Measurements from ENCODE around the gene STUB1.

STUB1 gene

GRCh38 chr16:679814-680624, at the start of gene STUB1:
Gene STUB1, plus strand, starts transcription at chr16:680410. Its CDS starts 116 bp downstream, at chr16:680526.
- DNase-seq (ENCODE audit: low spot score), result peak; percentile 70

- no peak for DNase-seq (ENCODE audit: low spot score)
These were observed 49.3 kb upstream of the STUB1 start, which contains the start of gene WFIKKN1 for GRCh38 chr16:630815-631405. Gene WFIKKN1, plus strand, starts transcription at chr16:630985. Its CDS starts 269 bp downstream, at chr16:631254.

GRCh38 chr16:631808-632358, 48.3 kb upstream of the STUB1 start:
- no peak for DNase-seq (ENCODE audit: low spot score)

- DNase-seq (ENCODE audit: low spot score), result no peak
These were observed 47.5 kb upstream of the STUB1 start for GRCh38 chr16:632486-633335.

- no peak for DNase-seq (ENCODE audit: low spot score)
These were observed 46.7 kb upstream of the STUB1 start for GRCh38 chr16:633336-634050.

- no peak for DNase-seq (ENCODE audit: low spot score)
These were observed 46.0 kb upstream of the STUB1 start for GRCh38 chr16:634051-634670.

- no peak for DNase-seq (ENCODE audit: low spot score)
These were observed 45.2 kb upstream of the STUB1 start for GRCh38 chr16:634996-635395.

- no peak for DNase-seq (ENCODE audit: low spot score)
These were observed 44.5 kb upstream of the STUB1 start for GRCh38 chr16:635573-636205.

- peak; percentile 87 for DNase-seq (ENCODE audit: low spot score)
These were observed 43.8 kb upstream of the STUB1 start, which contains the start of gene METTL26 for GRCh38 chr16:636206-637080. Gene METTL26, minus strand, starts transcription at chr16:636305. Its CDS starts 15 bp downstream, at chr16:636290.

- DNase-seq (ENCODE audit: low spot score), result peak; percentile 90
These were observed 42.9 kb upstream of the STUB1 start for GRCh38 chr16:637081-638018.

- DNase-seq (ENCODE audit: low spot score), result no peak
These were observed 42.1 kb upstream of the STUB1 start for GRCh38 chr16:638034-638543.

GRCh38 chr16:638836-639235, 41.4 kb upstream of the STUB1 start:
- no peak for DNase-seq (ENCODE audit: low spot score)

GRCh38 chr16:640614-641013, 39.6 kb upstream of the STUB1 start:
- no peak for DNase-seq (ENCODE audit: low spot score)

- peak; percentile 86 for DNase-seq (ENCODE audit: low spot score)
These were observed 38.7 kb upstream of the STUB1 start, which contains the start of gene MCRIP2 for GRCh38 chr16:641326-642188. Gene MCRIP2, plus strand, starts transcription at chr16:641828. Its CDS starts 164 bp downstream, at chr16:641992.

- peak; percentile 44 for DNase-seq (ENCODE audit: low spot score)
These were observed 37.8 kb upstream of the STUB1 start for GRCh38 chr16:642189-643049.

- no peak for DNase-seq (ENCODE audit: low spot score)
These were observed 37.2 kb upstream of the STUB1 start for GRCh38 chr16:643050-643368.

Data from HuH-7 (cell line).